Neural crest cell (in vitro differentiated cells): ENCODE results near the gene TJP3. TPM values are rescaled to one million over a fixed set of nuclear protein-coding genes. Genes with fewer than 3 reads are reported as not detected.

Experiments used
- DNase-seq: peaks from one replicate; pipeline ENCODE4 v3.0.0; 2021; ENCODE audit warnings: low read depth, mixed read lengths, low spot score
- H3K27ac Mint-ChIP-seq: one replicate; pipeline ENCODE4 v1.8.0; 2021; ENCODE audit warnings: mild to moderate bottlenecking, mixed read lengths; ENCODE audit not compliant: unreplicated experiment
- H3K27me3 Mint-ChIP-seq: 2 replicates; pipeline ENCODE4 v1.8.0; 2021; ENCODE audit warnings: low read depth, mild to moderate bottlenecking, mixed read lengths
- H3K36me3 Mint-ChIP-seq: 2 replicates; pipeline ENCODE4 v1.8.0; 2021; ENCODE audit warnings: low read depth, mild to moderate bottlenecking, mixed read lengths
- H3K4me1 Mint-ChIP-seq: 2 replicates; pipeline ENCODE4 v1.8.0; 2021; ENCODE audit warnings: mixed read lengths
- H3K4me3 Mint-ChIP-seq: one replicate; pipeline ENCODE4 v1.8.0; 2021; ENCODE audit warnings: mild to moderate bottlenecking, mixed read lengths
- H3K9me3 Mint-ChIP-seq: 2 replicates; pipeline ENCODE4 v1.8.0; 2021; ENCODE audit warnings: mixed read lengths
- CTCF ChIP-seq: fragments of 200-600 bp; sonication (generic); conservative IDR thresholded peaks from 2 replicates; pipeline ENCODE4 v1.5.0; 2021; ENCODE audit warnings: antibody characterized with exemption, mild to moderate bottlenecking
- total RNA-seq: library from RNA; stranded (reverse); gene quantifications from 2 replicates; pipeline ENCODE4 v1.2.1, GENCODE V29; 2021

TJP3 gene
- total RNA-seq, 1 donor from 2014 or later: not detected

- Mint-ChIP-seq H3K36me3 (no peaks in the 10 kb centered on the region), H3K4me1 (peaks cover 25% of the 10 kb centered on the region), H3K4me3 (peak overlapping the region; percentile 51), H3K9me3 (no peaks in the 10 kb centered on the region), H3K27me3 (no peaks in the 10 kb centered on the region), H3K27ac (peak overlapping the region; percentile 98)
- TF ChIP-seq CTCF: no peak
- DNase-seq: no peak
These were observed 37.1 kb upstream of the TJP3 start for GRCh38 chr19:3670796-3671679.

GRCh38 chr19:3671680-3672574, 36.3 kb upstream of the TJP3 start:
- no peaks in the 10 kb centered on the region for H3K9me3 Mint-ChIP-seq
- H3K27me3 Mint-ChIP-seq: no peaks in the 10 kb centered on the region
- peaks cover 25% of the 10 kb centered on the region for H3K4me1 Mint-ChIP-seq
- no peak for TF ChIP-seq CTCF
- no peak for DNase-seq
- H3K27ac Mint-ChIP-seq: no peak overlapping the region
- no peaks in the 10 kb centered on the region for H3K36me3 Mint-ChIP-seq
- no peak overlapping the region for H3K4me3 Mint-ChIP-seq

GRCh38 chr19:3672575-3672948, 35.6 kb upstream of the TJP3 start:
- TF ChIP-seq CTCF: no peak
- Mint-ChIP-seq H3K27ac (no peak overlapping the region), H3K36me3 (no peaks in the 10 kb centered on the region), H3K27me3 (no peaks in the 10 kb centered on the region), H3K4me1 (peaks cover 25% of the 10 kb centered on the region), H3K9me3 (no peaks in the 10 kb centered on the region), H3K4me3 (no peak overlapping the region)
- DNase-seq: no peak

GRCh38 chr19:3672993-3673392, 35.2 kb upstream of the TJP3 start:
- no peak for TF ChIP-seq CTCF
- Mint-ChIP-seq H3K4me1 (peaks cover 25% of the 10 kb centered on the region), H3K36me3 (no peaks in the 10 kb centered on the region), H3K27ac (no peak overlapping the region), H3K4me3 (no peak overlapping the region), H3K9me3 (no peaks in the 10 kb centered on the region), H3K27me3 (no peaks in the 10 kb centered on the region)
- DNase-seq: no peak

- Mint-ChIP-seq H3K27ac (no peak overlapping the region), H3K4me3 (no peak overlapping the region)
These were observed 34.4 kb upstream of the TJP3 start for GRCh38 chr19:3673506-3674439.

More at GRCh38 chr19:3673506-3674439, 34.4 kb upstream of the TJP3 start:
- Mint-ChIP-seq H3K4me1 (peaks cover 25% of the 10 kb centered on the region), H3K27me3 (no peaks in the 10 kb centered on the region), H3K36me3 (no peaks in the 10 kb centered on the region), H3K9me3 (no peaks in the 10 kb centered on the region)
- no peak for DNase-seq
- no peak for TF ChIP-seq CTCF
